Fibroblast of peridontal ligament (primary cell): ENCODE data around the gene ZBTB46.
"Not testable (repeated sequence)": the region's sequence is repeated elsewhere in the genome, so short reads cannot be mapped to it uniquely, and the experiment has no call there.

Experiments
- DNase-seq: peaks from one replicate; pipeline ENCODE4 v3.0.0-alpha.2; 2010; ENCODE audit errors: extremely low read depth

Gene ZBTB46, protein sequence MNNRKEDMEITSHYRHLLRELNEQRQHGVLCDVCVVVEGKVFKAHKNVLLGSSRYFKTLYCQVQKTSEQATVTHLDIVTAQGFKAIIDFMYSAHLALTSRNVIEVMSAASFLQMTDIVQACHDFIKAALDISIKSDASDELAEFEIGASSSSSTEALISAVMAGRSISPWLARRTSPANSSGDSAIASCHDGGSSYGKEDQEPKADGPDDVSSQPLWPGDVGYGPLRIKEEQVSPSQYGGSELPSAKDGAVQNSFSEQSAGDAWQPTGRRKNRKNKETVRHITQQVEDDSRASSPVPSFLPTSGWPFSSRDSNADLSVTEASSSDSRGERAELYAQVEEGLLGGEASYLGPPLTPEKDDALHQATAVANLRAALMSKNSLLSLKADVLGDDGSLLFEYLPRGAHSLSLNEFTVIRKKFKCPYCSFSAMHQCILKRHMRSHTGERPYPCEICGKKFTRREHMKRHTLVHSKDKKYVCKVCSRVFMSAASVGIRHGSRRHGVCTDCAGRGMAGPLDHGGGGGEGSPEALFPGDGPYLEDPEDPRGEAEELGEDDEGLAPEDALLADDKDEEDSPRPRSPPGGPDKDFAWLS

DNA sequence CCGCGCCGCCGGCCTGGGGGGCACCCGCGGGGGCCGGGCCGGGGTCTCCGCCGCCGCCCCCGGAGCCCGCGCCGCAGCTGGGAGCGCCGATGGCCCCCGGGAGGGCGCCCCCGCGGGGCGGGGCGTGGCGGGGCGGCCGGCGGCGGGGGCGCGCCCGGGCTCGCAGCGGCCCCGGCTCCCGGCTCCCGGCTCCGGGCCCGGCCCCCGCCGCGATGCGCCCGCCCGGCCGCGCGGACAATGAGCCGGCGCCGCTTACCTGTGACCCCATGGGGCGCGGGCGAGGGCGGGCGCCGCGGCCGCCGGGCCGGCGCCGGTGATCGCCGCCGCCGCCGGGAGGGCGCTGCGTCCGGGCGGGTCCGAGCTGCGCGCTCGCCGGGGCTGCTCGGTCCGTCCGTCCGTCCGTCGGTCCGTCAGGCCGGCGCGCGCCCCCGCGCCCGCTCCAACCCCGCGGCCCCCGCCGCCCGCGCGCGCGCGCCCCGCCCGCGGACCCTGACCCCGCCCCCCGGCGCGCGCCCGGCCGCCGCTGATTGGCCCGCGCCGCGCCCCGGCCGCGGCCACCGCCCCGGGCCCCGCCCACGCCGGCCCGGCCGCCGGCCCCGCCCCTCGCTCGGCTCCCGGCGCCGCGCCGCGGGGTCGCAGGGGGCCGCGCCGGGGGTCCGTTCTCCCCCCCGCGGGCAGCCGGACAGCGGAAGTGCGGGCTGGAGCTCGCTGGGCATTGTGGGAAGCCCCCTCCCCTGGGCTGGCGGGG lies at the start of gene ZBTB46:
Gene ZBTB46, minus strand, starts transcription at position 424 of the 748 bp plus-strand sequence. CDS start 40,507 bp downstream, outside the sequence.
- no peak for DNase-seq

DNA sequence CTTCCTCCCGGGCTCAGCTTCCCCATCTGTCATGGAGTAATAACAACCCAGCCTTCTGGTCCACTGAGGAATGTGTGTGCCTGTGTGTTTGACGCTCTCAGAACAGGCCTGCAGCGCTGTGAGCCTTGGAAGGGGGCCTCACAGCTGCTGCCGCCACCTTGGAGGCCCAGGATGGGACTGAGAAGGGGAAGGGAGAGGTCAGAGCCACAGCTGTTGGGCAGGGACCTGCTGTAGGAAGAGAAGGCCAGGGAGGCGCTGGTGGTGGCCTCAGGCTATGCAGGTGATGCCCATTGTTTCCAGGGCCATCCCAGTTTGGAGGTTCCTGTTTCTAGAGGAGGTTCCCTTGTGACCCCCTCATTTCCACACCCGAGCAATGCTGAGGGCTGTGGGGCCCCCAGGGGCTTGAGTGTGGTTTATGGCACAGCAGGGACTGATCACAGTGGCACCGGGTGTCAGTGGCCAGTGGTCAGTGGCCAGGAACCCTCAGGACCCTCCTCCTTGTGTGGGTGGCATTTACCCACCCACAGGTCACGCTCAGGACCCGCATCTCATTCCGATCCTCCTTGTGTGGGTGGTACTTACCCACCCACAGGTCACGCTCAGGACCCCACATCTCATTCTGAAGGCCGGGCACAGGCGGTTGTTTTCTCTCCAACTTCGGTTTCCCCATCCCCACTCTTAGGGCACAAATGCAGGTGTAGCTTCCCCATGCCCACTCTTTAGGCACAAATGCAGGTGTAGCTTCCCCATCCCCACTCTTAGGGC lies 48.0 kb upstream of the ZBTB46 start:
- no peak for DNase-seq

DNA sequence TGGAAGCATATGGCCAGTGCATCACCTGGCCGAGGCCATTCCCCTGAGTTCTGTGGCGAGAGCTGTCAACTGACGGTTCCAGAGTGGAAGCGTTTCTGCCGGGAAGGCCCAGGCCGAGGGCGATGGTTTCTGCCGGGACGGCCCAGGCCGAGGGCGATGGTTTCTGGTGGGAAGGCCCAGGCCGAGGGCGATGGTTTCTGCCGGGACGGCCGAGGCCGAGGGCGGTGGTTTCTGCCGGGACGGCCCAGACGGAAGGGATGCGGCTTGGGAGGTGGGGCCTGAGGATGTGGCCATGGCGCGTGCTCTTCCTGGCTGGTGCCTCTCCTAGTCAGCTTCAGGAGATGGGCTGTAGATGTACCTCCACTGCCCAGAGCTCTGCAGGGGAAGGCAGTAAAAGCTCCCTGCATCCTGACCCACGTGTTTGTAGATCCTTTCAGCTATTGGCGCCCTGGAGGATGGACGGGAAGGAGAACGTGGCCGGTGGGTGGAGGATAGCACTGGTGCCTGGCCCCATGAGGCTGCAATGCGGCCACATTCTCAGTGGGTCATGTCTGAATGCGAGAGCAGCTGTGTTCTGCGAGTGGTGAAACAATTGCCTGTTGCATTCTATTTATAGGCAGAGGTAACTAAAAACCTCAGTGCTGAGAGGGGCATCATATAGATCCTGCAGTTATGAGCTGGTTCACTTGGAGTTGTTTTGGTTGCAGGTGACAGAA lies 46.8 kb upstream of the ZBTB46 start:
- no peak for DNase-seq

DNA sequence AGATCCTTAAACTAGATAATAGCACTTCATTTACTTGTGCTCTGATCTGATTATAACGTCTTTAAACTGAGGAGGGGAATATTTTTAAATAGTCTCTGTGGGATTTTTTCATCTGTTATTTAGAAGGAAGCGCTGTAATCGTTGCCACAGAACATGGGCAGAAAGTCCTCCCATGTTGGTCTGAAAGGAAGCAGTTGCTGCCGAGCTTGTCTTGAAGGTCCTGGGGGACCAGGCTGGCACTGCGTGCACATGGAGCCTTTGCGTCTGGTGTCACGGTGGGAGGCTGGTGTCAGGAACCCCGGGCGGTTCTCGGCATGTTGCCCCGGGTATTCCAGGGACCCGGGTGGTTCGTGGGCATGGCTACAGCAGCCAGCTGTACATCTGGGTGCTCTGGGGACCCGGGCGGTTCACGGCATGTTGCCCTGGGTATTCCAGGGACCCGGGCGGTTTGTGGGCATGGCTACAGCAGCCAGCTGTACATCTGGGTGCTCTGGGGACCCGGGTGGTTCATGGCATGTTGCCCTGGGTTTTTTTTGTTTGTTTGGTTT lies 45.5 kb upstream of the ZBTB46 start:
- no peak for DNase-seq

DNA sequence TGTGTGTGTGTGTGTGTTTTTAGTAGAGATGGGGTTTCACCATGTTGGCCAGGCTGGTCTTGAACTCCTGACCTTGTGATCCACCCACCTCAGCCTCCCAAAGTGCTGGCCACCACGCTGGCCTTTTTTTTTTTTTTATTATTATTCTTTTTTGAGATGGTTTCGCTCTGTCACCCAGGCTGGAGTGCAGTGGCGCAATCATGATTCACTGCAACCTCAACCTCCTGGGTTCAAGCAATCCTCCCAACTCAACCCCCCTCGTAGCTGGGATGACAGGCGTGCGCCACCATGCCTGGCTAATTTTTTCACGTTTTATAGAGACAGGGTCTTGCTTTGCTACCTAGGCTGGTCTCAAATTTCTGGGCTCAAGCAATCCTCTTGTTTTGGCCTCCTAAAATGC lies 43.2 kb upstream of the ZBTB46 start:
- DNase-seq: not testable (repeated sequence)

DNA sequence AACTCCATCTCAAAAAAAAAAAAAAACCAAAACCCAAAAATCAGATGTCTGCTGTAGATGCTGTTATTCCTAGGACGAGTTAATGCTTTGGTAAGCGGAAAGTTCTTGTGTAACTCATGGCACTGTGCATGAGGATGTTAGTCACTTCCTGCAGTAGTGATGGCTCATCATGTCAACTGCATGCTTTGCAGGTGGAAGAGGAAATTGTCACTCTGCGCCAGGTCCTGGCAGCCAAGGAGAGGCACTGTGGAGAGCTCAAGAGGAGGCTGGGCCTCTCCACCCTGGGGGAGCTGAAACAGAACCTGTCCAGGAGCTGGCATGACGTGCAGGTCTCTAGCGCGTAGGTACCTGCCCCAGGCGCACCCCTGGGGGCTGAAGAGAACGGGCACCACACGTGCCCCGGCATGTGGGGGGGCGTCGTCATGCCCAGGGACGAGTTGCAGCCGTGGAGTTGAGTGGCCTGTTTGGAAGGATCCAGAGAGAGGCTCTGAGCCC lies 42.5 kb upstream of the ZBTB46 start:
- DNase-seq: no peak

DNA sequence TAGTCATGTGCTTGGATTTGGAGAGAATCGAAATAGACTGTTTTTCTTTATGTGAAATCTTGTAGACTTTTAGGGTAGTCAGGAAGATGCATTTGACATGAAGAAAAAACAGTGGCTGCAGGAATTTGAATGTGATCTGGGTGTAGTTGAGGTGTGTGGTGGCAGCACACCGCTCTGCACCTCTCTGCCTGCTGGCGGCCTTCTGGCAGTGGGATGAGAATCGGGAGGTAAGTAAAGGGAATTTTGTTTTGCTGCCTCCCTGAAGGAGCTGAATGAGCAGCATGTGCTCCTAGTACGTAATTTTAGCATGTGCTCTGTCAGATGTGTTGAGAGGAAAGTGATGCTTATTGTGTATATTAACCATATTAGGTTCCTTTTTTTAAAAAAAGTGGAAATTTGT lies 37.2 kb upstream of the ZBTB46 start:
- DNase-seq: no peak

DNA sequence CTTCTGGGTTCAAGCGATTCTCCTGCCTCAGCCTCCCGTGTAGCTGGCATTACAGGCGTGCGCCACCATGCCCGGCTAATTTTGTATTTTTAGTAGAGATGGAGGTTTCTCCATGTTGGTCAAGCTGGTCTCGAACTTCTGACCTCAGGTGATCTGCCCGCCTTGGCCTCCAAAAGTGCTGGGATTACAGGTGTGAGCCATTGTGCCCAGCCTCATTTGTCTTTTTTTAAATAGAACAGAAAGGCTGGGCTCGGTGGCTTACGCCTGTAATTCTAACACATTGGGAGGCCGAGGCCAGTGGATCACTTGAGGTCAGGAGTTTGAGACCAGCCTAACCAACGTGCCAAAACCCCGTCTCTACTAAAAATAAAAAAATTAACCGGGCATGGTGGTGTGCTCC lies 36.0 kb upstream of the ZBTB46 start:
- not testable (repeated sequence) for DNase-seq

DNA sequence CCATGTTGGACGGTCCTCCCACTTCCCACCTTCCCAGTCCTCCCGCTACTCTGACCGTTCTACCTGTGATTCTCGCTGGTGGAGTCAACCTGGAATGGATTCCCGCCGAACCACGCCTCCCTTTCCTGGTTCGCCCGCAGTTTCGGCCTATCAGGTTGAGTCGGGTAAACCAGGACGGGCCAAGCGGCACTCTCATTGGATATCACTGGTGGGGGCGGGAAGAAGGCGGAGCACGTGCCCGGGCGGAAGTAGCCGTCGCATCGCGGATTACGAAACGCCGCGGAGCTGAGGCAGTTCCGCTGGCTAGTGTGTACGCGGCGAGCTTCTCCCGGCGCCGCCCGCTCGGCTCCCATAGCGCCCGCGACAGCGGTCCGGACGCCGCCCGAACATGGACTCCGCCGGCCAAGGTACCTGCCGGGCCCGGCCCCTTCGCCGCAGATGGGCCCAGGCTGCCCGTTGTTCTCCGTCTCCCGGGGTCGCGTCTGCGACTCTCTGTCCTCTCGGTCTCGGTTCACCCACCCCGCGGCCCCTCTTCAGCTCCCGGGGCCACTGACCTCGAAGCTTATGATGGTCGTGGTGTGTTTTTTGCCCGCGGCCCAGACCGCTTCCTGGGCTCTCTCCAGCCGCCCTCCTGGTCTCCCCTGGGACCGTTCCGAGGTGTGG lies 34.0 kb upstream of the ZBTB46 start, which contains the start of gene TPD52L2:
Gene TPD52L2, plus strand, starts transcription at position 293 of the 663 bp plus-strand sequence. Its CDS starts 96 bp downstream, at position 389.
- DNase-seq: peak; percentile 95

DNA sequence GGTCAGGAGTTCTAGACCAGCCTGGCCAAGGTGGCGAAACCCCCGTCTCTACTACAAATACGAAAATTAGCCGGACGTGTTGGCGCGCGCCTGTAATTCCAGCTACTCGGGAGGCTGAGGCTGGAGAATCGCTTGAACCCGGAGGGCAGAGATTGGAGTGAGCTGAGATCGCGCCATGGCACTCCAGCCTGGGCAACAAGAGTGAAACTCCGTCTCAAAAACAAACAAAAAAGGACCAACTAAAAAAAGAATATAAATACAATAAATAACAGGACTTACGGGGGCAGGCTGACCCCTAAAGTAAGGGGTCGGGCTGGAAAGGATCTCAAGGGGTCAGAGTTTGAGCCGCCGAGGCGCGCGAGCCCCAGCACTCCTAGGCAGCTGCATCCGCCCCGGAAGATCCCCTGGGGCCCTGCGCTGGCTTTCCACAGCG lies 33.5 kb upstream of the ZBTB46 start:
- no peak for DNase-seq

DNA sequence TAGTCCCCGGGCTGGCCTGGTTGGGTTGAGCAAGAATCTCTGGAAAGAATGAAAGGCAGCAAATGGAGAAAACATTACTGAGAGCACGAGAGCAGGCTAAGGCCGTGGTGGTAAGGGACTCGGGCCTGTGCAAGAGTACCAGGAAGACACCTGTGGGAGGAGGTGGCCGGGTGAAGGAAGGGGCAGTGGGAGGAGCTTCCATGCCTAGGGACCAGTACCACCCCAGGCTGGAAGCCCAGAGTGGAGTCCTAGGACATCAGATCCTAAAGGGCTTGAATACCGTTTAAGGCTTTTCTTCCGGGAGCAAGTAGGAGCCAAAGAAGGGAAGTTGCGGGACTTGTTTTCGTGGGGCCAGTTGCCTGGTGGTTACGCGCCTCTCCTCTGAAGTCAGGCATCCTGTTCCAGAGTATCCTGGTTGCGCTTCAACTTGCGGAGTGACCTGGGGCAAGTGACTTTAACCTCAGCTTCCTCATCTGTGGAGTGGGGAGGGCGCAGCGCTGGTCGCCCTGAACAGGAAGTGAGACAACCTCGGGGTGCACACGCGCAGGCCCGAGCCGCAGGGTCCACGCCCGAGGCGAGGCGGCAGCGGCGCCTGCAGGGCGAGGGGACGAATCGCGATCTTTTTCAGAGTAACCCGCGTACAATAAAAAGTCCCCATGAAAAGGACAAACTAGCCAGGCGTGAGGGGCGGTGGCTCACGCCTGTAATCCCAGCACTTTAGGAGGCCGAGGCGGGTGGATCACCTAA lies 32.9 kb upstream of the ZBTB46 start:
- peak; percentile 66 for DNase-seq

DNA sequence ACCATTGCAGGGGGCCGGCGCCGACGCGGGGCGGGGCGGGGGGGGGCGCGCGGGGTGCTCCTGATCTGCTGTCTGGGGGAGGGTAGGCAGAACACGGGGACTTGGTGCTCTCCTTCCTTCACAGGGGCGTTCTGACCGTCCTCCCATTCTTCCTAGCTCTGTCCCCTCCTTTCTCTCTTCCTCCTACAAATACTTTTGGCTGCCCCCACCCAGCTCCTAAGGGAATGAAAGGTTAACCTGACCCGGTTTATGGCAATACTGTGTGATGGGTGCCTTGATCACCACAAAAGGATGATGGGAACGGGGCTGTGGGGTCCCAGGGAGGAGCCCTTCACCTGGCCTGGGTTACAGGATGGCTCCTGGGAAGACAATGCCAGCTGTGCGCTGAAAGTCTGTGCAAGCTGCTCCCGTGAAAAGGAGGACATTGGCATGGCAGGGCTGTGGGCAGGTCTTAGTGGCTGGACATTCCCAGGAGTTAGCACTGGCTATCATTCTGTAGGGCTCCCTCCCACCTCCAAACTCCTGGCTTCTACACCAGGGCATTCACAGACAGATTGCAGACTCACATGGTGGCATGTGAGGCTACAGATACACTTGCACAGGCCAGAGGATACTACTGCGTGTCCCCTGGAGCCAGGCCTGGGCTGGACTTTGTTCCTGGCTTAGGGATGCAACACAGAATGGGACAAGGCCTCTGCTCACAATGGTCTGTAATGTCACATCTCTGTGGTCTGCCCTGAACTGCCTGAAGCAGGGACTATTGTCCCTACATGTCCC lies 32.1 kb upstream of the ZBTB46 start:
- no peak for DNase-seq

DNA sequence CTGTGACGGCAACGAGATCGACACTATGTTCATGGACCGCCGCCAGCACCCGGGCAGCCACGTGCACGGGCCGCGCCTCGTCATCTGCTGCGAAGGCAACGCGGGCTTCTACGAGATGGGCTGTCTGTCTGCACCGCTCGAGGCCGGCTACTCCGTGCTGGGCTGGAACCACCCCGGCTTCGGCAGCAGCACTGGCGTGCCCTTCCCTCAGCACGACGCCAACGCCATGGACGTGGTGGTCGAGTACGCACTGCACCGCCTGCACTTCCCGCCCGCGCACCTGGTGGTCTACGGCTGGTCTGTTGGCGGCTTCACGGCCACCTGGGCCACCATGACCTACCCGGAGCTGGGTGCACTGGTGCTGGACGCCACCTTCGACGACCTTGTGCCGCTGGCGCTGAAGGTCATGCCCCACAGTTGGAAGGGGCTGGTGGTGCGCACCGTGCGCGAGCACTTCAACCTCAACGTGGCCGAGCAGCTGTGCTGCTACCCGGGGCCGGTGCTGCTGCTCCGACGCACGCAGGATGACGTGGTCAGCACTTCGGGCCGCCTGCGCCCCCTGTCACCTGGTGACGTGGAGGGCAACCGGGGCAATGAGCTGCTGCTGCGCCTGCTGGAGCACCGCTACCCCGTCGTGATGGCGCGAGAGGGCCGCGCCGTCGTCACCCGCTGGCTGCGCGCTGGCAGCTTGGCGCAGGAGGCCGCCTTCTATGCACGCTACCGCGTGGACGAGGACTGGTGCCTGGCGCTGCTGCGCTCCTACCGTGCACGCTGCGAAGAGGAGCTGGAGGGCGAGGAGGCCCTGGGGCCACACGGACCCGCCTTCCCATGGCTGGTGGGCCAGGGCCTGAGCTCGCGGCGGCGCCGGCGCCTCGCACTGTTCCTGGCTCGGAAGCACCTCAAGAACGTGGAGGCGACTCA lies 31.2 kb upstream of the ZBTB46 start:
- no peak for DNase-seq

DNA sequence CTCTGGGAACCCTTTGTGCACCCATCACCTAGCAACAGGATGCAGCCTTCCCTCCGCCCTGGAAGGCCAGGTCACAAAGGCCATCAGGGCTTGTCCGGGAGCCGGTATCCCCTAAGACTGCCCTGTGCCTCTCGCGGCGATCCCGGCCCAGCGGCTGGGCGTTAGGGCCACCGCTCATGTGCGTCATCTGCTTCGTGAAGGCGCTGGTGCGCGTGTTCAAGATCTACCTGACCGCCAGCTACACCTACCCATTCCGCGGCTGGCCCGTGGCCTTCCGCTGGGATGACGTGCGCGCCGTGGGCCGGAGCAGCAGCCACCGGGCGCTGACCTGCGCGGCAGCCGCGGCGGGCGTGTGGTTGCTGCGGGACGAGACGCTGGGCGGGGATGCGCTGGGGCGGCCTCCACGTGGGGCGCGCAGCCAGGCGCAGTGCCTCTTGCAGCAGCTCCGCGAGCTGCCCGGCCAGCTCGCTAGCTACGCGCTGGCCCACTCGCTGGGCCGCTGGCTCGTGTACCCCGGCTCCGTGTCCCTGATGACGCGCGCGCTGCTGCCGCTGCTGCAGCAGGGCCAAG lies 30.4 kb upstream of the ZBTB46 start, which contains the start of gene ABHD16B:
Gene ABHD16B, plus strand, starts transcription at position 134 of the 570 bp plus-strand sequence. Its CDS starts 43 bp downstream, at position 177.
- no peak for DNase-seq

DNA sequence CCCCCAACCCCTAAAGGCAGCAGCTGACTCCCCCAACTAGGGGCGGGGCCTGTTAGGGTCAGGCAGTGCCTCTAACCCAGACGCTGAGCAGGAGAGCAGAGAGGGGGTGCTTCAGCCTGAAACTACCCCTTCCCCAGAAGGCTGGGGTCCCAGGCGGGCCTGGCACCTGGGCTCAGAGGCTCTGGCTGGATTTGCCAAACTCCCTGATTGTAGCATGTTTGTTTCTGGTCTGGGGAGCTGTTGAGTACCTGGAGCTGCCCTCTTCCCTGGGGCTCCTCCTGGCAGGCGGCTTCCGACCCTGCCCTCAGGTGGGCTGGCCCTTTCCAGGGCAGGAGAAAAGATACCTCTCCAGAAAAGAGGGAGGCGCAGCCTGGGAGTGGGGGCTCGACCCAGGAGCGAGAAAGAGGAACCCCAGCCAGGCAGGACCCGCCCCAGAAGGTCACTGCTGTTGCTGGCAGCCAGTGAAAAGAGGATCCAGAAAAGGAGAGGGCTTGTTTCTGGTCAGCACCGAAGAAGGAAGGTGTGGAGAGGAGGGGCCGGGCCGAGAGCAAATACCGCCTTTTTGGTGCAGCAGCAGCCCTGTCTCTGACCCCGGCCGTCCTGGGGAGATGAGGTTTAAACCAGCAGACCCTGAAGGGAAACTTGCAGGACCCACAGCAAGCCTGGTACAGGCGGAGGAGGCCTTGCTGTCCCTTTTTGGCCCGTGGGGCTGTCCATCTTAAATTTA lies 29.4 kb upstream of the ZBTB46 start:
- no peak for DNase-seq

DNA sequence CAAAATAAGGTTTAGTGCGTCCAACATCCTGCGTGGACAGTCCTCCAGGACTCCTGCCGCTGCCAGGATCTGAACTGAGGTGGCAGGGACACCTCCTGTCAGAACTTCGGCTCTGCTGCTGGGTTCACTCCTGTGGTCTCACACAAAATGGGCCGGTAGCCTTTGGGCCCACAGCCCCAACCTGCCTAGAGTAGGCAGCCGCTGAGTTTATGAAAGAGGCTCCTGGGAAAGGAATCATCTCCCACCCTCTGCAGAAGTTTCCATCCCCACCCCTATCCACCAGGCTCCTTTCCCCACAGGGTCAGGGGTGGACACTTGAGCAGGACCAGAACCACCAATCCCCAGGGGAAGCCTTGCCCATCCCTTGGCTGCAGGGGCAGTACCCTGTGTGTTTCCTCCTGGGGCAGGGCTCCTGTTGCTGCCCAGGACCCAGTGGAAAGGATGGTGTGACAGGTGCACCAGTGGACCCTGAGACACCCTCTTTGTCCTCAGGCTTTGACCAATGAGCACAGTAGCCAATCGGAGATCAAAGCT lies 28.2 kb upstream of the ZBTB46 start:
- DNase-seq: no peak
